Embryonic facial prominence (tissue), 1 donor: ENCODE measurements around the gene OR5C1.
"Not testable (repeated sequence)": the region's sequence is repeated elsewhere in the genome, so short reads cannot be mapped to it uniquely, and the experiment has no call there.

Experiments used
- DNase-seq: peaks from one replicate; pipeline ENCODE4 v3.0.0-alpha.2; 2016; ENCODE audit errors: extremely low spot score

Gene OR5C1

GRCh38 chr9:122788831-122789230 is at the start of gene OR5C1:
TSS of gene OR5C1 (plus strand) at chr9:122788933. CDS start at chr9:122788933, 0 bp downstream.
- no peak for DNase-seq

DNA sequence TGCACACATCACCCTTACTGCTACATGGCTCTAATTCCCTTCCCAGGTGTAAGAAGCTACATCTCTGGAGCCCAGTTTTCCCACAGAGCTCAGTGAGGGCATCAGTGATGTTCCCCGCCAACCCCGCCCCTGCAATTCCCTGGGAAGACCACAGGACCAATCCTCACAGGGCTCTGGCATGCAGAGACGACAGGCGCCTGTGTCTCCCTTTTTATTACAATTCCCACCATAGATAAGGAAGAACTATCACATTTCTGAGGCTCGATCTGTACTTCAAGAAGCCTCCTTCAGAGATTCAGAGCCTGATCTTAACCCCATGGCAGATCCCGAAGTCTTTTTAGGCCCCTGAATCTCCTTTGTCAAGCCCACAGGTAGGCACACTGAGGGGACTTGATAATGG is 46.7 kb upstream of the OR5C1 start, which contains the start of gene OR1L6:
OR1L6 (plus strand) TSS at position 301 of the 400 bp plus-strand sequence. CDS start 7,545 bp downstream, outside the sequence.
- DNase-seq = no peak

- no peak for DNase-seq
Observed at GRCh38 chr9:122754825-122755224, 33.9 kb upstream of the OR5C1 start.

DNA sequence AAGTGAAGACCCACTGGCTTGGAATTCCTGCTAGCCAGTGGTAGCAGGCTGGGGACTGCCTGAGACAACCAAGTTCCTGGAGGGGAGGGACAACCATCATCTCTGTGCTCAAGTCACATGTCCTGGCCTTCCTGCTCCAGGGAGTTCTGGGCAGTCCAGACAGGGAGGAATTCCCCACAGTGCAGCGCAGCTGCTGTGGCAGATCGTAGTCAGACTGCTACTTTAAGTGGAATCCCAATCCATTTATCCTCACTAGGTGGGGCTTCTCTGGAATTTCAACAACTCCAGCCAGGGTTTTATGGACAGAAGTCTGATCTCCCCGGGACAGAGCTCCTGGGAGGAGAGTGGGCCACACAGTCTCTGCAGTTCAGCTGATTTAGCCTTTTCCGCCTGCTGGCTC is 20.9 kb upstream of the OR5C1 start:
- DNase-seq = no peak

- no peak for DNase-seq
Observed at GRCh38 chr9:122777052-122777451, 11.7 kb upstream of the OR5C1 start.

DNA sequence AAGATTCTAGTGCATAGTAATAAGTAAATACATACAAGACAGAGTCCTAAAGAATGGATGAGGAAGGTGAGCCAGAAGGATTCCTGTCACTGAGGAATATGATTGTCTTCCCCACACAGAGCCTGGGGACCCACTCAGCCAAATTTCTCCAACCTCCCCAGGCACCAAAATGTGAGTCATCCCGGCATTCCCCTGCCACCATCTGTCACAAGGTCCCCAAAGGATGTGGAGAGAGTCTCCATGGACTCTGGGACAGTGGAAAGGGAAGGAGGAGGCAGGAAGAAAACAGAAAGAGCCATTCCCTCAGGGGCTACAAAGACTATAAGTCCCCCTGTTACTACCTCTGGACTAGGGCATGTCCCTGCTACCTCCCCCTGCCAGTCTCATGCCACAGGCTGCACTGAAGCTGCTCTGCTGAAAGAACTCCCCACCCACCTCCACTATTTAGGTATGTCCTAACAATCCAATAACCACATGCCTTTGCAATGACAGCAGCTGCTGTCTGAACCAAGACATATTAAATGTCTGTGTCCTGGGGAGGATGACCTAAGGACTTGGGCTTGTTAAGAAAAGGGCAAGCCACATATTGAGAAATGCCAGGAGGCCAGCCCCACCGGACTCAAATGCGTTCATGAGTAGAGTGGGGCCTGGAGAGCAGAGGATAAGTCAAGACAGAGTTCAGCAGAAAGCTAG is 10.7 kb upstream of the OR5C1 start:
- no peak for DNase-seq

- no peak for DNase-seq
Observed at GRCh38 chr9:122779181-122779580, 9.6 kb upstream of the OR5C1 start.

DNA sequence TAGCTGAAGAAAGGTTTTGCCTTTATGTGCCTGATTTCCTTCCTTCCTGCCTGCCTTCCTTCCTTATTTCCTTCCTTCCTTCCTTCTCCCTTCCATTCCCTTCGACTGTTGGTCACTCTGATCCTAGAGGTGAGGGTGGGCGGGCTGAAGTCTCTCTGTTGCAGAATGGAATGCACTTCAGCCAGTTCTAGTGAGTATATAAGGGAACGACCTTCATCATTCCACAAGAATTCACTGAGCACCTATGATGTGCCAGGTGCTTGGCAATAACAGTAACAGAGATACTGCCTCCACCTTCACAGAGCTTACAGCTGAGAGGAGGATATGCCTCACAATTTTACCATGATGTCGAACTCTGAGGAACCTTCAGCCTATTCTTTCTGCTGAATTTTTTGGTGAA is 8.7 kb upstream of the OR5C1 start:
- DNase-seq = no peak

DNA sequence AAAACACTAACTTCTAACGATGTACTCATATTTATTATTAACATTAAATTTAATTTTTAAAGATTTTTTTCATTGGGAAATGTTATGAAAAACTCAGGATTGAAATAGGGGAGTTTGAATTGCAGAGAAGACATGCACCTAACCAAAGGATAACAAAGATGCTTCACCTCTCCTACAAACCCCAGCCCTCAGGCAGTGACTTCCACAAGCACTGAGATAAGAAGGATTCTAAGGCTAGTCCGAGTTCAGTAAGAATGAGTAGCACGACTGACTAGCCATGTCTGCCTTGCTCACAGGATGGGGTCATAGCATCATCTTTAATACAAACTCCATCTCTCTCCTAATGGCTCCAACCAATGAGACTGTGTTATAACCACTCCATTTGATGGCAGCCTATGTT is 7.1 kb upstream of the OR5C1 start:
- no peak for DNase-seq

- DNase-seq = no peak
Observed at GRCh38 chr9:122785269-122785668, 3.5 kb upstream of the OR5C1 start.

- no peak for DNase-seq
Observed at GRCh38 chr9:122786338-122786737, 2.4 kb upstream of the OR5C1 start.

DNA sequence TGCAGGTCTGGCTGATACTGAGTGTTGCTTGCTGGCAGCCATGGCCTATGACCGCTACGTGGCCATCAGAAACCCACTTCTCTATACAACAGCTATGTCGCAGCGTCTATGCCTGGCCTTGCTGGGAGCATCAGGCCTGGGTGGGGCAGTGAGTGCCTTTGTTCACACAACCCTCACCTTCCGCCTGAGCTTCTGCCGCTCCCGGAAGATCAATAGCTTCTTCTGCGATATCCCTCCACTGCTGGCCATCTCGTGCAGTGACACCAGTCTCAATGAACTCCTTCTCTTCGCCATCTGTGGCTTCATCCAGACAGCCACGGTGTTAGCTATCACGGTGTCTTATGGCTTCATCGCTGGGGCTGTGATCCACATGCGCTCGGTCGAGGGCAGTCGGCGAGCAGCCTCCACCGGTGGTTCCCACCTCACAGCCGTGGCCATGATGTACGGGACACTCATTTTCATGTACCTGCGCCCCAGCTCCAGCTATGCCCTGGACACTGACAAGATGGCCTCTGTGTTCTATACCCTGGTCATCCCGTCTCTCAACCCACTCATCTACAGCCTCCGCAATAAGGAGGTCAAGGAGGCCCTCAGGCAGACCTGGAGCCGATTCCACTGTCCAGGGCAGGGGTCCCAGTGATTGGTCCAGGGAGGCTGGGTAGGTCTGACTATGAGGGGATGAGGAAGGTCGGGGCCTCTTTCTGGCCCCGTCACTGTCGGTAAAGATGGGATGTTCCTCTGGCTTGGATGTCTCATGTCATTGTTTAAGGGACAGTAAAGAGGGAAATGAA is 718 bp downstream of the OR5C1 start:
- DNase-seq = no peak

DNA sequence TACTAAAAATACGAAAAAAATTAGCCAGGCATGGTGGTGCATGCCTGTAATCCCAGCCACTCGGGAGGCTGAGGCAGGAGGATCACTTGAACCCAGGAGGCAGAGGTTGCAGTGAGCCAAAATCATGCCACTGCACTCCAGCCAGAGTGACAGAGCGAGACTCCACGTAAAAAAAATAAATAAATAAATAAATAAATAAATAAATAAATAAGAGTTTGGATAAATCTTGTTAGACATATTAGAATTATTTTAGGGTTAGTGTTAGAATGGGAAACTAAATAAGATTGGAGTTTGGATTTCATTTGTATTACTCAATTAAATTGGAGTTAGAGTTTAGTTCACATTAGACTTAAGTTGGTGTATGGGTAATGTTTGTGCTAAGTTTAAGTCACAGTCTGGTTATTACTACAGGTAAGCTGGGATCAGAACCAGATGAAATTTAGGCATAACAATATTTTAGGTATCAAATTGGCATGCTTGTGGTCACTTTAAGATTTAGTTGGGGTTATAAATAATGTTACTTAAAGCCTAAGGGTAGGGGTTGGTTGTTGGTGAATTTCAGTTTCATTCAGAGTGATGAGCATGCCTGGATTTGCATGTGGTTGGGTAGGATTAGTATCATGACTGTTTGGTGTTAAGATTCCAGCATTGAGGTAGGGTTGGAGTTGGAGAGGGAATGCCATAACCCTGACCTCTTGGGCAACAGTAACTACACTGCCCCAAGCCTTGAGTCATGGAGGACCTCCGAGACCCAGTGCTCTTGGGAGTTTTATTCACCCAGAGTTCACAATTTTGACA is 3.3 kb downstream of the OR5C1 start:
- no peak for DNase-seq

DNA sequence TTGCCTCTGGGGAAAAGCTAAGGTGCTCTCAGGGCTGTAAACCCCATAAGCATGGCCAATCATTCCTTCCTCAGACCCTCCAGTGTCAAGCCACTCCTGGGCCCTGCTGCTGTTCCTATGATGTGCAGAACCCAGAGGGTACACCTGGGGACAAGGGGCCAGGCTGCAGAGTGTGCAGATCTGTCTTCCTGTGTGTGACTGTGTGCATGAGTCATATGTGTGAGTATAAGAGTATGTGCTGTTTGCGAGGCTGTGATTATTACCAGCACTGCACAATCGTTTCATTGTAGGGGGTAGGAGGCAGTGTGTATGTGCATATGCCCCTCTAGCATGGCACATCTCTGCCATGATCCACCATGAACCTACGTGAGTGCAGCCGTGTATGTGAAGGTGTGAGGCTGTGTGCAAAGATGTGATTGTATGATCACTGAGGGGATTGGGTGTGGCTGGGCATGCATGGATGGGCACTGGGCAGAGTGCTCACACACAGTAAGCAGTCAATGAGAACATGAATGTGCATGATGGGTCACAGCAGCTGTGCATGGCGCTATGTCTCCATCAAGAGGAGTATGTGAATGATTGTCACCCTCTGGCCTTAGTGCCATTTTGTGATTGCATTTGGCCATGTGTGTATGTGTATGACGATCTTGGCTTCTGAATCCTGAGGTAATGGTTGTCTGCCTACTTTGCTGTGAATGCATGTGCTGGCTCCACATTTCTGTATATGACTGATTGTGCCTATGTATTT is 8.8 kb downstream of the OR5C1 start:
- DNase-seq = no peak

- no peak for DNase-seq
Observed at GRCh38 chr9:122800066-122801060, 11.6 kb downstream of the OR5C1 start, which contains the start of gene OR1K1. TSS of gene OR1K1 (plus strand) at chr9:122800123. CDS start at chr9:122800123, 0 bp downstream.

GRCh38 chr9:122806661-122807060 is 17.9 kb downstream of the OR5C1 start:
- no peak for DNase-seq

DNA sequence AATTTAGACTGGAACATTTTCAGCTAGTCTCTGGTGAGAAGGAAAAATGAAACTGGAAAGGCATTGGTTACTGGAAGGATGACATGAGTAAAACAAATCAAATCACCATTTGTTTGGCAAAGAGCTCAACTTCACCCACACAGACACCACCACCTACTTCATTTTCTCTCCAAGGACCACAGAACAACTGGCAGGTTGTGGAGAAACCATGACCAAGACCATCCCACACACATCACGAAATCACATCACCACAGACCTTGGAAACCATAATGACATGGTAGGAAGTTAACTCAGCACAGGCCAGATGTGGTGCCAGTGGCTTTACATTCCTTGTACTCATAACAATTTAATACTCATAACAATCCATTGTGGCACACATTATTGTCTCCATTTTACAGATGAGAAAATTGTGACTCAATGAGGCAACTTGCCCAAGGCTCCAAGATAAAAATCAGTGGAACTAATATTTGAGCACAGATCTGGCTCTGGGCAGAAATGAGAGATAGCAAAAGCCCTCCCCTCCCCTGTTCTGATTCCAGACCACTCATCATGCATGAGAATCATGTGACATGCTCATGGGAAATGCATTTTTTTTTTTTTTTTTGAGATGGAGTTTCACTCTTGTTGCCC is 18.7 kb downstream of the OR5C1 start:
- no peak for DNase-seq

DNA sequence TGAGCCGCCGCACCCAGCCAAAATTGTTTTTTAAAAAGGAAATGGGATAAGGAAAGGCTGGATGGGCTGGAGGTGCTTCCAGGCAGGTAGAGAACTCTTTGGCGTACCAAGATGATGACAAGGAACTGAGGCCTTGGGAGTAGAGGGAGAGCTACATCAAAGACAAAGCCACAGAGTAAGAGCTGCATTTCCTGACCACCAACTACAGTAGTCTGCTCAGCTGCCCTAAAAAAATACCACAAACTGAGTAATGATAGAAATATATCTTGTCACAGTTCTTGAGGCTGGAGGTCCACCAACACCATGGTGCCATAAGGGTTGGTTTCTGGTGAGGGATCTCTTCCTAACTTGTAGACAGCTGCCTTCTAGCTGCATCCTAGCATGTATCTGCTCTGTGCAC is 19.4 kb downstream of the OR5C1 start:
- no peak for DNase-seq

DNA sequence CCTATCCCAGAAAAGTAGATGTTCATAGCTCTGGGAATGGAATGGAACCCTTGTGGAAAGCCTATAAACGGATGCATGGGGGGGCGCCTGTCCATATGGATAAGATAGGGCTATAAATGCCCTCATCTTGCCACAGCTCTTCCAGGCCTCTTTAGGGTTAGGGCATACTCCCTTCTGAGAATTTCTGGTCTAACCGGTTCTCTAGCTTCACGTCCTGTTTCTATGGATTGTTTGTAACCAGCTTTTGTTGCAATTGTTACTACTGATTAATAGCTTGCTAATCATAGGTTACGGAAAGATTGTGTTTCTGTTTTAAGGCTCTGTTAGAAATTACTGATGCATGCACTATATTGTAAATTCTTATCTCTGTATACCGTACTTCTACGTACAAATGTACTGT is 20.5 kb downstream of the OR5C1 start:
- DNase-seq = not testable (repeated sequence)
